NCI-H82 (cell line): ENCODE measurements around the gene TMEM185B.
"Not testable (repeated sequence)": the region's sequence is repeated elsewhere in the genome, so short reads cannot be mapped to it uniquely, and the experiment has no call there.

ENCODE experiments used
- DNase-seq: peaks from one replicate; lab custom pipeline; 2025; lab: John Stamatoyannopoulos, UW

The TMEM185B gene

DNA sequence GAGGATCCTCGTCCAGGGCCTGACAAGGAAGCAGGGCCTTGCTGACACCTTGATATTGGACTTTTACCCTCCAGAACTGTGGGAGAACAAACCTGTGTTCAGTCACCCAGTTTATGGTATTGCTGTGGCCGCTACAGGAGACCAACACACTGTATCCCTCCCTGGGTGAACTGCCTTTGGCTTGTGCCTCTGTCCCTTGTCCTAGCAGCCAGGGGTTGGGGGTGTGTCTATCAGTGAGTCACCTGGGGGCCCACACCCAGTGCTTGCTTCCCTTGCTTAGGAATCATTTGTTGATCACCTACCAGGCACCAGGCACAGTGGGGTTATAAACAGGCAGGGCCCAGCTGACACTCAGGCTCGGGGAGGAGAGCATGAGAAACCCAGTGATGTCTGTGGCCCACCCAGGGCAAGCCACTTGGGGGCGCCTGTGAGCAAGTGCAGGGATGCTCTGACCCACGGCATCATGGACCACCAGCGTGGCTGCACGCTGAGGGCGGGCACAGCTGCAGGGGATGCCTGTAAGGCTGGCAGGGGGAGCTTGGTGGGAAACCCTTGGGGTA lies 17.1 kb downstream of the TMEM185B start:
- peak; percentile 56 for DNase-seq

DNA sequence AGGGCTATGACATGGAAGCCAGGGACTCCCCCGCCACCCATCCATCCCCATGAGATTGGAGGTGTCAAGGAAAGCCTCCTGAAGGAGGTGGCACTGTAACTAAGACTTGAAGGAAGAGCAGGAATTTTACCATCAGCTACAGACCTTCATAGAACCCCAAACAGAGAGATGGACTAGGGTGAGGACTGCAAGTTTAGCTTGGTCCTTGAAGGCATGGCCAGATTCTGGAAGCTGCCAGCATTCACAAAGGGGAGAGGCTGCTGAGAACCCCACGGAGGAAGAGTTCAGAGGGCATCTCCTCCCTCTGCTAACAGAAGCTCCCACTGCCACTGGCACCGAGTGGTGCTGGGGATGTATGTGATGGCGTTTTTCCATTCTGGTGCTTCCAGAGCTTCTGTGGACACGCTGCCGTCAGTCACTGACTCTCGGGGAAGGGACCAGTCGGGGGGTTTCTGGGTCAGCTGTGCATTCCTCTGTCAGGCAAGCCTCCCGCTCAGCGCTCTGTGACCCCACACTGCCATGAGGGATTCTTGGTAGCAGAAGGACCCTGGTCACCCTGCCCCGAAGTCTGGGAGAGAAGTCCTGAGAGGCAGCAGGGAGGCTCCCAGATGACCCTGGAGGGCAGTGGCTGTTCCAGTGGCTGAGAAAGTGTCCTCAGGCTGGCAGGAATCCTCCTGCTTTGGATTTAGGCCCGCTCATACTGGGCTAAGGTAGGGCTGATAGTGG lies 18.1 kb downstream of the TMEM185B start:
- no peak for DNase-seq

DNA sequence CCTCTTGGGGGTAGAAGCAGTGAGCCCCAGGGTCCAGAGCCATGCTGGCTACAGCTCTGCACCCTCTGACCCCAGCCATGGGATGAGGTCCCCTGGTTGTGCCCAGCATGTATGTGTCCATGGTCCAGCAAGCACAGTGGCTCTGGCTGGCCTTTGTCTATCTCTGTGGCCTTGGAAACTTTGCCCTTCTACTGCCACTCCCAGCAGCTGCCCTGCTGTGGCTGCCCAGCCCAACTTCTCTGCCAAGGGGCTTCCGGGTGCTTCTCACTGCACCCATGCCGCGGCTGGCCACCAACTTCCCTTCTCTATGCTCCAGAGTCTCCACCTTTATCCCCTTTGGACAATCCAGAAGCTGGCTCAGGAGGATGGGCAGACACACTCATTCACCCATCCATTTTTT lies 18.8 kb downstream of the TMEM185B start:
- no peak for DNase-seq

DNA sequence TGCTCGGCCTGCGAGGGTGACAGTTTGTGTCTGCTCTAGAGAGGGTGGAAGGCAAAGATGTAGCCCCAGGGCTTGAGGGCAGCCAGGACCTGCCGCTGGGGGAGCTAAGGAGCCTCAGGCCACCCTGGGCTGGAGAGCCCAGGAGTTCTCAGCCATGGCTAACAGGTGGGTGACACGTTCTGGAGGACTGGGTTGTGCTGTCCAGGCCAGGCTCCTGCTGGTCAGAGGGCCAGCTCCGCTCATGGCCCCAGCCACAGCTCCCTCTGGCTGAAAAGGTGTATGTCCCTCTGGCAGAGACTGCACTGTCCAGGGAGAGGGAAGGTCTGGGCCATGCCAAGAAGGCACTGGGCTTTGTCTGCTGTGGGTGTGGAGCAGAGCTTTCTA lies 19.2 kb downstream of the TMEM185B start:
- DNase-seq: peak; percentile 32

DNA sequence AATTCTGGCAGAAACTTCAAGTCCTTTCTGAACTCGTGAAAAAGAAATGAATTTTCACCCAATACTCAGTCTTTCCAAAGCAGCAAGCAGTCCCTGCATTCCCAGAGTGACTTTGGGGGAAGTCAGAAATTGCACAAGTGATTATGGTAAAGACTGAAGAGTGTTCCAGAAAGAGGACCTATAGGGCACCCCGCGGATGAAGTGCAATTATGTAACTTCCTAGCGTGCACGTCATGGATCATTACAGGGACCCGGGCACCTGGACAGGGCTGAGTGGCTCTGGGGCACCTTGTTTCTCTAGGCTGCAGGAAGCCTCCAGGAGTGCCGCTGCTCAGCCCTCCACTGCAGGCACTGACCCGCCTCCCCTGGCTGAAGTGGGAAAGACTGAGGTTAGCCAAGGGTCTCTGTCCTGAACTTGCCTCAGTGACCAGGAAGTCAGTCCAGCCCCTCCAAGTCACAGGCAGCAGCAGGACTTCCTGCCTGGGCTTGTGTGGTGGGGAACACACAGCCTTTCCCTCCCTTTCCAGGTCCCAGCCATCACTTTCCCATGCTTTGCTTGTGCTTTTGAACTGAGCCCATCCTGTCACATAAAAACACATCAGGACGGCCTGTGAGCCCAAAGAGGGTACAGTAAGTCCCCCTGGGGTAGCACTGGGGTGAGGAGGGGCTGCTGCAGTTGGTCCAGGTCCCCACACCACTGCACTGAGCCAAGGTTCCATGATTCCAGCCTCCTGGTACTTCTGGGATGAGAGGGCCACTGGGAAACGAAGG lies 19.8 kb downstream of the TMEM185B start:
- no peak for DNase-seq

DNA sequence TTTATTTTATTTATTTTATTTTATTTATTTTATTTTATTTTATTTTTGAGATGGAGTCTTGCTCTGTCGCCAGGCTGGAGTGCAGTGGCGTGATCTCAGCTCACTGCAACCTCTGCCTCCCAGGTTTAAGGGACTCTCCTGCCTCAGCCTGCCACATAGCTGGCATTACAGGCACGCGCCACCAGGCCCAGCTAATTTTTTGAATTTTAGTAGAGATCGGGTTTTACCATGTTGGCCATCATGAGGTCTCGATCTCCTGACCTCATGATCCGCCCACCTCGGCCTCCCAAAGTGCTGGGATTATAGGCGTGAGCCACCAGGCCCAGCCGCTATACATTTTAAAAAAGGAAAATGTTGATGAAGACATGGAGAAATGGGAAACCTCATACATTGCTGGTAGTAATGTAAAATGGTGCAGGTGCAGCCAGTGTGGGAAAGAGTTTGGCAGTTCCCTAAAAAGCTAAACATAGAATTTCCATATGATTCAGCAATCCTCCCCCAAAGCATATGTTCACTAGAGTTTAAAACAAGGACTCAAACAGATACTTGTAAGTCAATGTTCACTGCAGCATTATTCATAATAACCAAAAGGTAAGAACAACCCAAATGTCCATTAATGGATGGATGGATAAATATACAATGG lies 23.3 kb downstream of the TMEM185B start:
- DNase-seq: not testable (repeated sequence)

DNA sequence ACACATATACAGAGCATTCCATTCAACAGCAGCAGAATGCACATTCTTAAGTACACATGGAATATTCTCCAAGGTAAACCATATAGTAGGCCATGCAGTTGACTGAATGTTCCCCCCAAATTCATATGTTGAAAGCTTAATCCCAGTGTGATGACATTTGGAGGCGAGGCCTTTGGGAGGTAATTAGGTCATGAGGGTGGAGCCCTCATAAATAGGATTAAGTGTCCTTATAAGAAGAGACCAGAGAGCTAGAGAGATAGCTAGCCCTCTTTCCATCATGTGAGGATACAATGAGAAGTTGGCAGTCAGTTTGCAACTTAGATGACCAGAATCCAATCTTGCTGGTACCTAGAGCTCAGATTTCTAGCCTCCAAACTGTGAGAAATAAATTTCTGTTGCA lies 27.6 kb downstream of the TMEM185B start:
- peak; percentile 89 for DNase-seq

DNA sequence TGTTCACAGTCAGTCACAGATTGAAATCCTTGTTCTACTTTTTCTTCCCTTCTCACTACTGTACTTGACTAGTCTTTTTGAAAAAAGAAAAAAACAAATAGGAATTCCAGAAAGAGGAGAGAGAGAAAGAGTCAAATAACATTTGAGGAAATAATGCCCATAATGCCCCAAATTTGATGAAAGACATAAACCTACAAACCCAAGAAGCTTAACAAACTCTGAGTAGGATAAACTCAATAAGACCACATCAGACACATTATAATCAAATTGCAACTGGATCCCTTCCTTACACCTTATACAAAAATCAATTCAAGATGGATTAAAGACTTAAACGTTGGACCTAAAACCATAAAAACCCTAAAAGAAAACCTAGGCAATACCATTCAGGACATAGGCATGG lies 30.9 kb downstream of the TMEM185B start:
- no peak for DNase-seq

DNA sequence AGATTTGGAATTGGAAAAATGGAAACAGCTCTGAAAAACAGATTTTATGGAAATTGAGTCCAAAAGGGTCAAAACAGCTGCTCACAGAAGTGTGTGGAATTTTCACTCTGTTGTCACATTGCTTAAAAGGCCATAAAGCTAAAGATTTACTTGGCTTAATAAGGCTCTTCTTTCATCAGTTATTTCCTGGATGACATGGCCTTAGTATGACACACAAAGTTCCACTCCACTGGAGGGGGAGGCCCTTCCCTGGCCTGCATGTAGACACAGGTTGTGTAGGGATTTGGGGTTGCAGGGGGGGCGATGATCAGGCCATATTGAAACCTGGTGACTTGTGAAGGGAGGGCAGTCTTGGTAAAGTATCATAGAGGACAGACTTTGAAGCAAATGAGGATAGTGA lies 34.0 kb downstream of the TMEM185B start:
- DNase-seq: no peak

DNA sequence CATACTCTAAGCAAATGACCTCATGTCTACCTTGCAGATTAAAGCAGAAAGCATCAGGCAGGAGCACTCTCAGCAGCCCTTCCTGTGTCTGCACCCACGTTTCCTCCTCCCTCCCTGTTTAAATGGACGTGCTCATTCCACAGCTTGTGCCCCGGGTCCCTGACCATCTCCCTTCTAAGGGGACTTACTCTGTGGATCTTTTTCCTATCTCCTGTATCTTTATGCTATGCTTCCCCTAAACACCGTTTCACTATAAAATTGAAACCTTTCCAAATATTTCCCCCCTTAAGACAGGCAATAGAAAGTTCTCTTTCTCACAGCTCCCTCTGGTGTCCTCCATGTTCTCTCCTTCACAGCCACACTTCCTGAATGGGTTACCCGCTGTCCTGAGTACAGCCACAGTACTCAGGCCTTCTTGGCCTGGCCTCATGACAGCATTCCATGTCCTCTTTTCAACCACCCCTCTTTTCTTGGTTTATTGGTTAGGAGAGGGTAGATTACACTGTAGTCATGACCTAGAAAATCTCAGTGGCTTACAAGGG lies 41.1 kb downstream of the TMEM185B start:
- no peak for DNase-seq

DNA sequence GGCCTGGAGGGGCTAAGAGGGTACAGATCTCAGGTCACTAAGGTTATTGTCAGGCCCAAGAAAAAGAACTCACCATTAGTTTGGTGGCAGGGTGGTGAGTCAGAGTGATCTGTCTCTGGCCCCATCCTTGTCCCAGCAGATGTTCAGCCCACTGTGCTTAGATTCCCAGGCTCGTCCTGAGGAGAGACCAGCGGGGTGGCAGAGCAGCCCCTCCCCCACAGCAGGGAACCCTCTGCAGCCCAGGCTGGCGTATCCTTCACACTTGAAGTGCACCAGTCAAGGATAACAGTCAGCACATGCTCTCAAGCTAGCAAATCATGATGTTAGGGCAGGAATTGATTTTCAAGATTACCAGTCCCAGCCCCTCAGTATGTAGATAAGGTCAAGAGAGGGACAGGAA lies 43.1 kb downstream of the TMEM185B start:
- DNase-seq: no peak

DNA sequence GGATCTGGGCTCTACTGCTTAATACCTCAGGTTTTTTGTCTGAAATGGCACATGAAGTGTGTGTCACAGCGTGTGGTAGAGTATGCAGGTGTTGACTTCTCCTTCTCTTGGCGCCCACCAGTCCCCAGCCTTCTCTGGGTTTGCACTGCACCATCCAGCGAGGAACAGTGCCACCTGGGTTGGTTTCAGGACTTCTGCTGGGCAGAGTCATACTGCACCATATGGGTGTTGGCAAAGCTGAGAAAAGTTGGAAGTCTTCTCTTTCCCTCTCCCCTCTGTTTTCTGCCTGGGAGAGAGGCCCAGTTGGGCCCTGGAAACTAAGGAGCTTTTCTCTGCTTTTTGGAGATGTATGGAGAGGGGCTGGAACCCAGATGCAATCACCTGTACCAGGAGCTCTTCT lies 43.8 kb downstream of the TMEM185B start:
- no peak for DNase-seq

DNA sequence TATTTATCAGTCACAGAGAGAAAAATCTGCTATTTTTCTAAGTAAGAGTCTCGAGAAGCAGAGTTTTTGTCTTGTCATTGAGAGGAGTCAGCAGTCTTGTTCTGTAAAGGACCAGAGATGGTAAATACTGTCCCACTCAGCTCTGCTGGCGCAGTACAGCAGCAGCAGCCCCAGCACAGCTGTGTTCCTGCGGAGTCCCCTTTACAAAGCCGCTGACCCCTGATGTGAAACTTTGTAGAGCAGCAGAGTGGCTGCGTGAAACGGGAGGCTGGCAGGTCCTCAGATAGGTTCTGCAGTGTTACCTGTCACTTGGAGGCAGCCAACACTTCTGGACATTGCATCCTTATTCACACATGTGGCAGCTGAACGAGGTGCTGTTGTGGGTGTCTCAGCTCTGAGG lies 45.2 kb downstream of the TMEM185B start:
- DNase-seq: no peak

DNA sequence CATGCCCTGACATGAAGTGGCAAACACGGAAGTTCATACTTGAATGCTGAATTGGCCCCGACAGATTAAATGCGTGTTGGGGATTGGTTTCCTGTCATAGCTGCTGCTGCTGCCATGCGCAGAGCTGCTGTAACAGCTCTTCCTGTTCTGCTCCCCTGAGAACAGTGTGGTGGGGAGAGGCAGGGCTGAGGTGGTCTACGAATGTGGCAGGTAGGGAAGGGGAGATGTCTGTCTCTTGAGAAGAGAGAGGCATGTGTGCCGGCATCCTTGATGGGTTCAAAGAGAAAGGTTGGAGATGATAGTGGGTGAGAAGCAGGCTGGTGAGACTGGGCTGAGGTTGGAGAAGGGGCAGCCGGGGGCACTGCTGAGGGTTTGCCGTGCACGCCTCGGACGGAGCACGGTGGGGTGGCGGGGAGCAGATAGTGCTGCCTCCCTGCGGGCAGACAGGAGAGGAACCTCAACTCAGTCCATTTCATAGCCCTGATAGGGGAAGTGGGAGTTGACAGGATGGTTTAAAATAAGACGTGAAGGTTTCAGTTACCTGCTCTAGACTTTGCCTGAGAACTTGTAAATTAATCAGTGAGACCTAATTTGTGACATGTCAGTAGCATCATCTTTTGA lies 46.1 kb downstream of the TMEM185B start:
- no peak for DNase-seq

DNA sequence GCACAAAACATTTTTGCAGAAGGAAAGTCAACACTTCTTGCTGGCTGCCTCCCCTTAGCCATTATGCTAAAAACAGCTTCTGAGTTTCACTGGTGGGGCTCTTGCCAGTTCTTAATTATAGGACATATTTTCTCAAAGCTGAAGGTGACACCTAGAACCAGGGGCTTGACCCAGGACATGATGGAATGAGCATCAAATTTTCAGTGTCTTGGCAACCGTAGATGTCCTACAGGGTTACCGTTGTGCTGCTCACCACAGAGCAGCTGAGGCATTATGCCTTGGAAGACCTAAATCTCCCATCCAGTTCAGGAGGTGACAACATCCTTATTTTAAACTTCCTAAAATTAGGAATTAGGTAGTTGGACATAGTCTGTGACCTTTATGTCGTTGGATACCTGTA lies 46.7 kb downstream of the TMEM185B start:
- DNase-seq: no peak

DNA sequence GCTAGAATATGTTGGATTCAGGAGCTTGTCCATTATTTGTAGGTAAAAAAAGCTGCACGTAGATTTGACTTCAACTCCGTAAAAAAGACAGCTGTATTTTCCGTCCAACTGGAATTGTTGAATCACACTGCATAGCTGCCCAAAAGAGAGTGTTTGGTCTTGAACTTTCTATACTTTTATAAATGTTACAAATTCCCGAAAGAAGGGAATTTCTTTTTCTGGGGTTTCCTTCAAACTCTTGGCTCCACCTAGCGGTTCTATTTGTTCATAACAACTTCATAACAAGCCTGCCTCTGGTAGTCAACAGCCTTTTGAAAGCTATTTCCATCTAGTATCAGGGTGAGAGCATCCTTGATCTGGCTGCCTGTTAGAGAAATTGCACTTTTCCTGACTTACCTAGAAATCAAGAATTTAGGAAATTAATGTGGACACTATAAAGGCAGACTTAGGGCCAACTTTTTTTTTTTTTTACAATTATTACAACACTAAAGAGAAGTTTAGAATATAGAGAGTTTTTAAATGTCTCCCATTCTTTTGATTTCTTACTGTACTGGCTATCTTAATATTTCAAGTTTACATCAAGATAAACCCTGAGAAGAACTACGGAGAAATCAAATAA lies 48.1 kb downstream of the TMEM185B start:
- peak; percentile 77 for DNase-seq
